Islet precursor cell (in vitro differentiated cells): ENCODE results near the gene G6PC2.
"Not testable (repeated sequence)": the region's sequence is repeated elsewhere in the genome, so short reads cannot be mapped to it uniquely, and the experiment has no call there.

Experiments
- DNase-seq: peaks from one replicate; pipeline ENCODE4 v3.0.0-alpha.2; 2018

Gene G6PC2

DNA sequence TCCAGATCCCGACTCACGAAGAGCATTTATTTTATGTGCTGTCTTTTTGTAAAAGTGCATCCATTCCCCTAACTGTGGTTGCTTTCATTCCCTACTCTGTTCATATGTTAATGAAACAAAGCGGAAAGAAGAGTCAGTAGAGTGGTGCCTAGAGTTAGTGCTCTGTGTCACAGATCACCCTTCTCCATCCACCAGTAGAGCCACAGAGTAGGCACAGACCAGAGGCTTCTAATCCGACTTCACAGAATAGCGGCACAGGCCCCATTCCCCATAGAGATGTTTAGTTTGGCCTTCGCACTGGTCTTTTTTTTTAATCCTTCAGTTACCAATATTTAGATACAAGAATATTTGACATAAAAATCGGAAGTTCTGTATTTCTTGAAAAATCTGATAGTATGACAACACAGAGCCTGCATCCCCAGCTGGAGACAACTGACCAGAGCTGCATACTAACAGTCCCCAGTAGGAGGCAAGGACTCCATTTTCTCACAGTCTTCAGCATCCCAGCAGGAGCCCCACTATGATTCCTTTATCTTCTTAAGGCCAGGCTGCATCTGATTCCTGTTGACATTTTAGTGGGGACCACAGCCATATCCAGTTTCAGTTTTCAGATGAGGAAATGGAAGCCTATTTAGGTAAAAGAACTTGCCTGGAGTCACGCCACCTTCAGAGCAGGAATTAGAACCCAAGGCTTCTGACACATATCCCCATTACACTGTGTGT is 7.0 kb downstream of the G6PC2 start:
- DNase-seq: no peak

DNA sequence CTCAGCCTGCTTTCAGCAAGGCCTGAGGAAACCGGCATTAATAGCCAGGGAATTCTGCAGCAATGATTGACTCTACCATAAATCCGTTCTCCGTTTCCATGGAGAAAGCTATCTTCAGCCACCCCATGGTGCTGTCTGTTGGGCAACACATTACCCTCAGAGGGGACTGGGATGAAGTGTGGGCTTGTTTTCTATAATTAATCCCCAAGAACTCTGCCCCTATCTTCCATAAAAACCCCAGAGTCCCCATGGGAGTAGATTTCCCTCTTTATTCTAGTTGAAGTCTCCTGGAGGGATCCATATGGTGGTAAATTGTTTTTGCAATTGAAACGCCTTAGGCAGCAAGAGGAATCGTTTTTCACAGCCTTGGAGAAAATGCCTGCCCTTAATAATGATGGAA is 9.2 kb downstream of the G6PC2 start:
- no peak for DNase-seq

DNA sequence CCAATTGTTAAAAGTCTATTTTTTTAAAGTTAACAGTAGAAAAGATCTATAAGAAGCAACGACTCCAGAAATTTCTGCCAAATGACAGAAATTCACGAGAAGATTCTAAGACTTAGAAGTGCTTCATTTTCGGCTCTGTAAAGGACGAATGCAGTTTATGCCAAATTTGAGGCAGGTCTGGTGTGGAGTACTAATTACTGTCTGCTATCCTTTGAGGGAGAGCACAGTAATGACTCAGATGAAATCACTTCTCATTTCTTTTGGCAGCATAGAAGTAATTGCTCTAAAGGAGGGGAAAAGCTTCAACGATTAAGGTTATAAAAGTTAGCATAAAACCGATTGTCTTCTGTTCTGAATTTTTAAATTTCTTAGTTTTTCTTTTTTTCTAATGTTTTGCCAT is 11.4 kb downstream of the G6PC2 start:
- DNase-seq: no peak

DNA sequence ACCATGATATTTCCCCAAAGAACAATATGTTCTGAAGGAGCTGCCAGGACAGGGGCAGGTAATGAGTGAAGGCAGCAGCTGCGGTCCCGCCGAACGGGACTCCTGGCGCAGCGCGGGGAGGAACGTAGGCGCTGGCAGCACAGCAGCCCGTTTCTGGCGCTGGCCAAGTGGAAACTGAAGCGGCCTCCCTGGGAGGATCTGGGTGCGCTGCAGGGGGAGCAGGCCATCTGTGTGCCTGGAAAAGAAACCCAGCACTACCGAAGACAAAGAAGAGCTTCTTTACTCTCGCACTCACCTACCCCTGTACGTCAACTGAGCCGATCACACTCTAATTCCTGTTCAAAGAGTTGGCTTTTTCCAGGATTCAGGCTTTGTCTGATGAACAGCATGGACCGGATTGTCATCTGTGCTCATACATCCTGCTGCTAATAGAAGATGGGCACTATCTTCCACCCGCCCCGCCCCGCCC is 11.8 kb downstream of the G6PC2 start:
- DNase-seq: peak; percentile 76

DNA sequence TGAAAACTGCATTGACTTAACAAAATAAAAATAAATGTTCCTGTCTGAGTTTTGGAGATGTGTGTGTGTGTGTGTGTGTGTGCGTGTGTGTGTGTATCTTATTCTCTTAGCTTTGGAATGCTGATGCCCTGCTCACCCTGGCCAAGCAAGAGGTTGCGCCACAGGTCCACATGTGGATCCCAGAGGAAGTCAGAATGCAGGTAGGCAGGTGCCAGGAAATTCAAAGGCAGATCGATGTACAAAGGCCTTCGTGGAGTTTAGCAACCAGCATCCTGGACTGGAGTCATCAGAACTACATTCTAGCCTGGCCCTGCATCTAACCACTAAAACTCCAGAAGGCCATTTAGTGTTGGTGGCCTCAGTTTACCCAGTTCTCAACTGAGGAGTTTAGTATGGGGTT is 12.4 kb downstream of the G6PC2 start:
- DNase-seq: no peak

DNA sequence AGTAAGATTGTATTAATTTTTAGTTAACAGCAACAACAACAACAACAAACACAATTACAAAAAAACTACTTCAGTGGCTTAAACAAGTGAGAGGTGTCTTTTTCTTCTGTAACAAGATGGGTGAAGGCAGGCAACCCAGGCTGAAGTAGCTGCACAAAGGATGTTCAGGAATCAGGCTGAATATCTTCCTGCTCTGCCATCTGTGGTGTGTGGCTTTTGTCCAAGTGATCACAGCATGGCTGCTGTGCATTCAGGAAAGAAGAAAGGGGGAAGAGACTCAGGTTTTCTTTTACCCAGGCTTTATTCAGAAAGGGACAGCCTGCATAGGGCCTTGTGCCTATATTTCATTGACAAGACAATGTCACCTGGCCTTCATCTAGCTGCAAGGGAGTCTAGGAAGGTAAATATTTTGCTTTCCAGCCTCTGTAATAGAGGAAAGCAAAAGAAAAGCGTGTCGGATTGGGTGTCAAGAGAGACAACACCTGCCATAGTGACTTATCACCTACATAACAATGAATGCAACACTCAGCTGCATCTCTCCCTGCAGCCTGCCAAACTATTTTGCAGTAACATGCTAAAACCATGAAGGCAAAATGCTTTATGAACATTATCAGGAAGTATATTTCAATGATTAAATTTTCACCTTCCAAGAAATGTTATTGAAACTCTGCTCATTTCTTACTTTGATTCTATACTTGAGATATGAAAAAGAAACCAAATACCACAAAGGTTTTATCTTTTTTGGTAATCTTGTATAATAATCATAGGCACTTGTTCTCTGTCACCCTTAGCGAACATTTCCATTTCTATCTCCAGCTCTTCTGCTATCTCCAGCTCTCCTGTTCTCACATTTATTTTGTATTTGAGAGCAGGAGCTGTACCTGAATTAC is 14.6 kb downstream of the G6PC2 start:
- no peak for DNase-seq

DNA sequence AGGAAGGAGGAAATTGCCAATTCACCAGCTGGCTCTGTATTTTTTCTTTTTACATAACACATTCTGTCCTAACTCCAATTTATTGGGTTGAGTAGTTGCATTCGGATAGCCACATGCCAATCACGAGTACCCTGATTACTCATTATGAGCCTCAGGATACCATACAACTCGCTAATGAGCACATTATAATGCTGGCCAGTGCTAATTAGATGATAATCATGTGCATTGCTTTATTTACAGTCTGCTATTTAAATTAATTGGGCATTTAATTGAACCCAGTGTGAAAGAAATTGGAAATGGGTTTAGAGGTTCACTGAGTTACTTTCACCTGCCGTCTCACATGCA is 15.2 kb downstream of the G6PC2 start:
- no peak for DNase-seq

DNA sequence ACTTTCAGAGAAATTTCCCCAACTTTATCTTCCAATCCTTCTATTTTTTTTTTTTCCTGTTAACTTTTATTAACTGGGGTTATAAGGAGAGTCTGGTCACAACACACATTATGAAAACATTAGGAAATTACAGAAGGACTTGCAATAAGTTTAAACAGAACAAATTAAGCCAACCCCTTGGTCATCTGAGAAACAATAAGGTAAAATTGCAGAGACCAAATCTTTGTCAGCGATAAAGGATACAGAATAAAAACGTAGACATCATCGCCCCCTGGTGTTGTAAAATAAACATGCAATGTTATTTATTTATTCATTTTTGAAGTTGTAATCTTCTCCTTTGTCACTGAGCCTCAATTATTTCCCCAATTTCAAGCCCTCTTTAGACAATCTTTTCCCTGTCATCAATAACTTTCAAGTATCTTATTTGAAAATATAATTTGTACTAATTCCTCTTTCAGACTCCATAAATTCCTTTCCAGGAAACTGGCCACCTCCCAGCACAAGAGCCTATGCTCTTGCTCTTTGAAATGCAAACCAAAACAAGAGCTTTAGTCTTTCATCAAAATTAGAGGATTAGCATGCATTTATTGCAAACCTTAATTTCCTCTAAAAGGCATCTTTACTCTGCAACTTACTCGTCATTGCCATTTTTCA is 19.5 kb downstream of the G6PC2 start:
- DNase-seq: no peak

DNA sequence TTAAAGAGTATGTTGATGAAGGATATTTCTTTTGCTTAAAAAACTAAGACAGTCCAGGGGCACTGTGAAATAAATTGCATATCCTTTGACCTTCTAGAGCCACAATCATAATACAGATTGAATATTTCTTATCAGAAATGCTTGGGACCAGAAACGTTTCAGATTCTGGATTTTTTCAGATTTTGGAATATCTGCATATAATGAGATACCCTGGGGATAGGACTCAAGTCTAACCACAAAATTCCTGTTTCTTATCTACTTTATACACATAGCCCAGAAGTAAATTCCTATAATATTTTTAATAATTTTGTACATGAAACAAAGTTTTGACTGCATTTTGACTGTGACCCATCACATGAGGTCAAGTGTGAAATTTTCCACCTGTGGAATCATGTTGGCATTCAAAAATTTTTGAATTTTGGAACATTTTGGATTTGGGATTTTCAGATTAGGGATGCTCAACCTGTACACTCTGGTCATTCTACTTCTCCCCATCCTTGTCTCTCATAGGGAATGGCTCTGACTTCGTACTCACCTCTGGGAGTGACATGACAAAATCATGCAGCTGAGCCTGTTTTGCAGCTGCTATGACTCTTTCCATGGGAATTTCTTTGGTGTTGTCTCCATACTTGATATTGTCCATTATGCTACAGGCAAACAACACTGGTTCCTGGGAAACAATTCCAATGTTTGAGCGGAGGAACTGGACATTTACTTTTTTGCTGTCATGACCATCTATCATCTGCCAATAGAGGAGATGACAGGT is 25.7 kb downstream of the G6PC2 start:
- peak; percentile 70 for DNase-seq

DNA sequence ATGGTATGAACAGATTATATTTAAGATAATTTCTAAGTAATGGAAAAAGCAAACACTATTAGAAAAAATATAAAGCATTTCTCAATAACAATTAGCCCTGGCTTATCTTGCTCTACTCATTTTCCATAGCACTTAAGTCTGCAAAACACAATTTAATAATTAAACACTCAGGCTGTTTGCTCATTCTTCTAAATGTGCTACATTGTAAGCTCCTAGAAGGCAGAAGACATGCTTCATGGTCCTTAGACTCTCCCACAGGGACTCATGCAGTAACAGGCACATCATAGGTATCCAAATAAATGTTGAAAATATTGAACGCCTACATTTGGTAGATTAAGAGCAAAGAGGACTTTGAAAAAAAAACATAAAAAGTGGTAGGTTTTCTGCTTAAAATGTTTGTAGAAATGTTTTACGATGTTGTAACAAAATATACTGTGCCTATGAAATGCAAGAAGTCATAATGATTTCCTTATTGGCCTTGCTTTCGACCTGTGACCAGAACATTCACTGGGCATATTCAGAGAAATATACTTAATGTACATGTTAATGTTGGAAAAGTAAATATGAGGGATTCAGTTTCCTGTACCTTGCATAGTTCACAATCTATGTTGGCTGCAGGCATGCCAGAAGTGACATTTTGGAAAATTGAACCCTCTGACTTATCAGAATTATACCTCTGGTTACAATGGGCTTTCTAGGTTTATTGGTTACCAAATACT is 27.2 kb downstream of the G6PC2 start:
- no peak for DNase-seq

DNA sequence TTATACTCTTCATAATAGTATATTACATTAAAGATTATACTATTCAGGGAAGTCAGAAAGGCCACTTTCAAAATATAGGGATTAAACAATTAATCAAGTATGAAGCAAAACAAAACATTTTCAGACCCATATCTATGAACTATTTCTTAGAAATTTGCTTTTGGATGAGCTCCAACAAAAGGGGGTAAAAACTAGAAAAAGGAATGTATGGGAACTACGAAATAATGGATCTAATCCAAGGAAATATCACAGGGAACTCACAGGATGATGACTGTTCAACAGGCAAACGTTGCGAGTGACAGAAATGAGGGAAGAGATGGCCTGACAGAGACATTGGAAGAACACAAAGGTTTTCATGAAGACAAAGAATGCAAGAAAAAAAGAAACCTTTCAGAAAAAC is 27.9 kb downstream of the G6PC2 start:
- DNase-seq: no peak

DNA sequence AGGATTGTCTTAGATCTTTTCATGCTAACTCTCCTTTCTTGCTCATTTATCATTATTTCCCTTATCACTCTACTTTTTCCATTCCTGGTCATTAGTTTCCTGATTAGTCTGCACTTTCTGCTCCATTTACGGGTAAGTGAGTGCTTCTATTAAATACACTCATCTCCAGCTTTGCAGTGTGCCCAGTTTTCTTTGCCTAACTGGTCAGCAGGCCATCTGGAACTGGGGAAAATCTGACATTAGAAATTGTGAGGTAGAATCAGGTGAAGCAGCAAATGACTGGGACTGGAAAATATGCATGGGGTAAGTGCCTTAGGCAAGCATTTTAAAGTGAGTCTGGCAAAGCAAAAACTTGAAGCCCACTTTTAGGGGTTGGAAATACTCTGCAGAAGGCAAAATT is 29.2 kb downstream of the G6PC2 start:
- DNase-seq: no peak

DNA sequence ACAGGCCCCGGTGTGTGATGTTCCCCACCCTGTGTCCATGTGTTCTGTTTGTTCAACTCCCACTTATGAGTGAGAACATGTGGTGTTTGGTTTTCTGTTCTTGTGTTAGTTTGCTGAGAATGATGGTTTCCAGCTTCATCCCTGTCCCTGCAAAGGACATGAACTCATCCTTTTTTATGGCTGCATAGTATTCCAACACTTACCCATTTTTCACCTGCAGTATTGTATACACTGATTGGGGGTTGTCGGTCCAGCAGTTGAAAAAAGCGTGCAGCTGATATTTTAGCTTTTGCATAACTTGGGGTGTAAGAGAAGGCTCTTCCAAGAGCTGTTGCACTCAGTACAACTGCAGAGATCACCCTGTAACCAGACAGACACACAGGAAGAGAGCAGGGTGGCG is 31.1 kb downstream of the G6PC2 start:
- DNase-seq: not testable (repeated sequence)

DNA sequence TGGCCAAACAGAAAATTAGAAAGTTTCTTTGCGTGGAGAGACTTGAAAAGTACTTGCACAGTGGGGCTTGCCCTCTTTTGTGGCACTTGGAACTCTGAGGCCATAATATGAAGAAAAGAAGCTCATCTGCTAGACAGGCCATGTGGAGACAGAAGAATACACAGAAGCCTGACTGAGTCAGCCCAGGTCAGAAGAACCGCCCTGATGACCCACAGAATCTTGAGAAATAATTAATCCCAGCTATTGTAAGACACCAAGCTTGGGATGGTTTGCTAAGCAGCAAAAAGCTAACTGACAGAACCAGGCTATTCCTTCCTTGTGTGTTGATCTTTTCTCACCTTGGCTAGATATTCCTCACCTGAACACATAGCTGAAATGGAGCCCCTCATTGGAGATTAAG is 33.7 kb downstream of the G6PC2 start:
- DNase-seq: no peak

DNA sequence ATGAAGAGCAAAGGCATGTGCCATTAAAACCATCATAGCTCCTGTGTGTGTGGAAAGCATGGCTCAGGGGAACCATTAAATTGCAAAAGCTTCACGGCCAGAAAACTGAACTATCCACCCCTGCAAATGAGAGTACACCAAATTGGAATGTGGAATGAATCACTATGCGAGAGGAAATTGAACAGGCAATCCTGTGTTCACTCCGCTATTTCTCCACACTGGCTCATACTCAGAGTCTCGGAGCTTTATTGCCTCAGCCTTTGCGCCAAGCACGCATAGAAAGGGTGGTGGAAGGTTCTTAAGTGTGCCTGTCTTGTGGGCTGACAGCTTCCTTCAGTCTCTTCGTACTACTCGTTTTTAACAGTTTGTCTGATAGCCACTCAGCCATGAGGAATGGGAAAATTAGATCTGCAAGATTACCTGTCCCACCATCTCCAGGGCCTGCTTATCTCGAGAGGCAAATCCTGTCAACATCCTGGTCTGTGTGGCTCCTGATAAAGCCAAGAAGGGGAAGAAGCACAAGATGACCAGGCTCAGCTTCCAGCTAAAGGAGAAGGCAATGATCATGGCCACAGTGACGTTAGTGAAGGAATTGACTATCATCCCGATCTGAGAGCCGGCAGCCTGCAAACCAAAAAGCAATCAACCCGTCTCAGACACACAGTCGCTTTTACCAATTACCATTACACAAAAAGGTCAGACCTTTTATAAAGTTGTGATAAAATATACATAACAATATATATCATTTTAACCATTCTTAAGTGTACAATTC is 34.9 kb downstream of the G6PC2 start:
- peak; percentile 76 for DNase-seq

DNA sequence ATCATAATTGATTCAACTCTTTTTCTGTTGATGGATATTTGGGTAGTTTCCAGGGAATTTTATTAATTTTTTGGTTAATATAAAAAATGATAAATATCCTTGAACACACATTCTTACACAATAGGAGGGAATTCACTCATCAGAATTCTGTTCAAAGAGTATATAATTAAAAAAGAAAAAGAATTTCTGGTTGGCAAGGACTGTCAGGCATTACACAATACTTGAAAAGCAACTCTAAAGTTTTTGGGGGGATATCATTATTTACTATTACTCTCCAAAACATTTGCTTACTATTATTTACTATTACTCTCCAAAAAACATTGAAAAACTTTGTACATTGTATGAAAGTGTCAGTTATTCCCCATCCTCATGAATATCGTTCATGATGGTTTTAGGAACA is 38.0 kb downstream of the G6PC2 start:
- DNase-seq: no peak

DNA sequence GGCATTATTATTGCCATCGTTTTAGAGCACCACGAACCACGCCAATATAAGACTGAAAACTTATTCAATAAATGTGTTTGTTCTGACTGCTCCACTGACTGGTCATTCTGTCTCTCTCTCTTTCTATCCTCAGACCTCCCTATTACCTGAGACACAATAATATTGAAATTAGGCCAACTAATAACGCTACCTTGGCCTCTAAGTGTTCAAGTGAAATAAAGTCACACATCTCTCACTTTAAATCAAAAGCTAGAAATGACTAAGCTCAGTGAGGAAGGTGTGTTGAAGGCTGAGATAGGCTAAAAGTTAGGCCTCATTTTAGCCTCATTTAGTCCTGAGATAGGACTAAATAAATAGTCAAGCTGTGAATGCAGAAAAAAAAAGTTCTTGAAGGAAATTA is 38.8 kb downstream of the G6PC2 start:
- no peak for DNase-seq

DNA sequence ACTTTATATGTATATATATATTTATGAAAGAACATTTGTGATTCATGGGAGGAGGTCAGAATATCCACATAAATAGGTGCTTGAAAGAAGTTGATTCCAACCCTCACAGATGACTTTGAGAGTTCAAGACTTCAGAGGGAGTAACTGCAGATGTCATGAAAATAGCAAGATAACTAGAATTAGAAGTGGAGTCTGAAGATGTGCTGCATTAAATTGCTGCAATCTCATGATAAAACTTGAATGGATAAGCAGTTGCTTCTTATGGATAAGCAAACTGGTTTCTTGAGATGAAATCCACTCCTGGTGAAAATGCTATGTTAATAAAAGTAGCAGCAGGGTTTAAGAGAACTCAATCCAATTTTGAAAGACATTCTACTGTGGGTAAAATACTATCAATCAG is 40.2 kb downstream of the G6PC2 start:
- no peak for DNase-seq

DNA sequence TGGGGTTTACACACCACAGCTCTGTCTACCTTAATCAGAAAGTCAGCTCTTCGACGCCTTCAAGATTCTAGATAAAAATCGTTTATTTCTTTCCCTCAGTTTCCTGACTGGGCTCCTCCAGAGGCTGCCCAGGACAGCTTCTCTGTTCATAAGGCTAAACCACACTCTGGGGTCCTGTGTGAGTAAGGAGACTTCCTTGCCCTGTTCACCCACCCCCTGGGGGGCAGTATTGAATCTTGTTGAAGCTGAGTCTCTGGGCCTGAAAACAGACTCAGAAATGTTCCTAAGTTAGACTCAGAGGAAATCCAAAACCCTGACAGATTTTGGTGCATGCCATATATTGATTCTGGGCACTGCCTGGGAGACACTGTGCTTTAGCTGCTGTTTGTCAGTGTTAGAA is 43.0 kb downstream of the G6PC2 start:
- peak; percentile 72 for DNase-seq

DNA sequence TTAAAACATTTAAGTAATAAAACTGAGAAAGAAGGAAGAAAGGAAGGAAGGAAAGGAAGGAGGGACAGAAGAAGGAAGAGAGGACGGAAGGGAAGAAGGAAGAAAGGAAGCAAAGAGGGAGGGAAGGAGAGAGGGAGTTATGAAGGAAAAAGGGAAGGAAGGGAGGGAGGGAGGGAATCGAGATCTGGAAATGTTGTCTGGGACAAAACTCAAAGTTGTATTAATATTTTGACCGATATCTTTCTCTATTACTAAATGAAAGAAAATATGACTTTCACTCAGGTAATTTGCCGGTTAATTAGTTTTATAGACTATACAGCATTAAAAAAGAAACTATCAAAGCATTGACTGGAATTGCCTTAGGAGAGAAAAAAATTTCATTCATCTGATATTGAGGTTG is 44.4 kb downstream of the G6PC2 start:
- DNase-seq: no peak

DNA sequence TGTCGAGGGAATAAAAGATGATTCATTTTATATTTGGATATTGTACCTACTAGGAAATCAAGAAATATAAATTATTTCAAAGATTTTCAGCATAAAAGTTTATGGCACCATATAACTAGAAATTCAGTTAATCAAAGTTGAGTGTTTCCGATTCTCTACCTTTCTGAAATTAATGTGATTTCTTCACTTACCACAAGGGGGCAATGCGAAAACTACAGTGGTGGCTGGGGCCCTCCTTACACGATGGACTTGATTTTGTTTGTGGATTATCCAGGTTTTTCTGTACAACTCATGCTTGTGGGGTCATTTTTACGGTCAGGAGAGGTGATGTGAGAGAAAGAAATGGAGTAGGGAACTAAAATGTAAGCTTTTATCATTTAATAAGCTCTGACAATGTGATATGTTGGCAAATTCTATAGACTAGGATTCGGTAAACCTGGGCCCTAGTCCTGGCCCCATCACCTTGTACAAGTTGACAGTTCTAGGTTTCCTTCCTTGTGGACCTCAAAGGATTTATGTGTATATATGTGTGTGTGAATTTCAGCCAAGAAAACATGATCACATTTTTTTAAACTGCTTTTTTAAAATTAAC is 47.6 kb downstream of the G6PC2 start:
- DNase-seq: no peak
